GM10248 (cell line): ENCODE measurements around the gene IDH2.

Experiments used
- CTCF ChIA-PET: fragments of 300-600 bp; sonication (Branson Sonifier 250); formaldehyde crosslinking; extraction: SDS; loops from one replicate; lab custom pipeline; 2021; ENCODE audit warnings: antibody characterized with exemption; lab: Yijun Ruan, JAX
- POLR2A ChIA-PET: fragments of 350-650 bp; sonication (Branson Sonifier 250); formaldehyde crosslinking; extraction: SDS; loops from one replicate; lab custom pipeline; 2020; ENCODE audit warnings: antibody characterized with exemption; lab: Yijun Ruan, JAX
- DNase-seq: peaks from one replicate; pipeline ENCODE4 v3.0.0; 2012; ENCODE audit errors: extremely low spot score
- CTCF ChIP-seq: IDR thresholded peaks from 2 replicates; pipeline ENCODE4 v1.5.1; 2012; ENCODE audit warnings: mild to moderate bottlenecking, low read depth; ENCODE audit errors: extremely low read depth, missing control alignments, control extremely low read depth

The IDH2 gene

GRCh38 chr15:90131848-90132247 is 29.6 kb upstream of the IDH2 start:
- TF ChIP-seq CTCF = no peak
- ChIA-PET CTCF (interaction anchor here (1.0 kb wide), 1 partner anchor 9 kb away, joined by 3 read pairs; no protein-coding TSS in a partner anchor), POLR2A (no interaction called here)
- no peak for DNase-seq

DNA sequence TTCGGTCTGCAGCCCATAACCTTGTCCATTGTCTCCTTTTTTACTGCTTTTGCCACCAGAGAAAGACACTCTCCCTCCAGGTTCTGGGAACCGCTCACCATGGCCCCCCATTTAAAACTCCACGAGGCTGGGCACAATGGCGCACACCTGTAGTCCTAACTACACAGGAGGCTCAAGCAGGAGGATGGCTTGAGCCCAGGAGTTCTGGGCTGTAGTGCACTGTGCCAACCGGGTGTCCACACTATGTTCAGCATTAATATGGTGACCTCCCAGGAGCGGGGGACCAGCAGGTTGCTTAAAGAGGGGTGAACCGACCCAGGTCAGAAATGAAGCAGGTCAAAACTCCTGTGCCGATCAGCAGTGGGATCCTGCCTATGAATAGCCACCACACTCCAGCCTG is 28.0 kb upstream of the IDH2 start:
- ChIA-PET POLR2A (no interaction called here), CTCF (no interaction called here)

GRCh38 chr15:90126596-90127435 is 24.5 kb upstream of the IDH2 start:
- POLR2A ChIA-PET = no interaction called here
- CTCF ChIA-PET = no interaction called here
- no peak for TF ChIP-seq CTCF
- DNase-seq = no peak

More for the DNA sequence above, 28.0 kb upstream of the IDH2 start:
- no peak for DNase-seq
- no peak for TF ChIP-seq CTCF

DNA sequence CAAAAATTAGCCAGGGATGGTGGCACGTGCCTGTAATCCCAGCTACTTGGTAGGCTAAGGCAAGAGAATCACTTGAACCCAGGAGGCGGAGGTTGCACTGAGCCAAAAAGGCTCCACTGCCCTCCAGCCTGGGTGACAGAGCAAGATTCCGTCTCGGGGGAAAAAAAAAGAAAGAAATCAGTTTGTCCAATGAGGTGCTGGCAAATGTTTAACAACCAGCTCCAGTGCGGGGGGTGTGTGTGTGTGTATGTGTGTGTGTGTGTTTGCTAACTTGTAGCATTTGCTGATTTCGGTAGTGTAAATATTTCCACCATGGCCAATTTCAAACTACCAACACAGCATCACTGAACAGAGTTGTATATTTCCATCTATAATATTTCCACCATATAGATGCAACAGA is 23.8 kb upstream of the IDH2 start:
- DNase-seq = no peak
- ChIA-PET POLR2A (no interaction called here), CTCF (no interaction called here)
- no peak for TF ChIP-seq CTCF

DNA sequence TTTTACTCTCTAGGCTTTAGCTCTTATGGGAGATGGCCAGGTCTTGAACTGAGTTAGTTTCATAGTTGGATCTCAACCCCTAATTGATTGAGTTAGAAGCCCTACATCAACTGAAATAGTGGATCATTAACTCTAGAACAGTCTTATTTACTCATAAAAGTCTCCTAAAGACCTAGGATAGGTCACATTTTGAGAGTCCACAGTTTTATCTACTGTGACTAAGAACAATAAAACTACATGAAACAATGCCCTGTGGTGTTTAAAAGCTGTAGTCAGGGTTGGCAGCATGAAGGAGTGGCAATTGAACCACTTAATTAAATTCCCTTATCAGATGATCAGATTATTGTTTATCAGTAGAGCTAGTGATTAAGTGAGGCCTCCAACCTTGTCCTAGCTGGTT is 22.2 kb upstream of the IDH2 start:
- no peak for DNase-seq
- ChIA-PET CTCF (interaction anchor here (1.0 to 1.2 kb wide), 4 partner anchors 17 to 169 kb away, joined by 3 read pairs; no protein-coding TSS in a partner anchor), POLR2A (no interaction called here)
- no peak for TF ChIP-seq CTCF

- ChIA-PET POLR2A (no interaction called here), CTCF (no interaction called here)
- TF ChIP-seq CTCF = no peak
- DNase-seq = no peak
Observed at GRCh38 chr15:90121086-90121485, 18.8 kb upstream of the IDH2 start.
